ENCODE results near the gene SEPTIN5.

SEPTIN5 gene

GRCh38 chr22:19767427-19768341, 53.4 kb downstream of the SEPTIN5 start:
- H3K4me3 Mint-ChIP-seq = peak overlapping the region; percentile 28
- no peak overlapping the region for H3K27ac Mint-ChIP-seq
- H3K9me3 Mint-ChIP-seq = no peaks in the 10 kb centered on the region
- peaks cover 77% of the 10 kb centered on the region for H3K27me3 Mint-ChIP-seq (ENCODE audit: low read depth)
- H3K36me3 Mint-ChIP-seq (ENCODE audit: low read depth) = no peaks in the 10 kb centered on the region
- H3K4me1 Mint-ChIP-seq (ENCODE audit: low read depth) = peaks cover 6% of the 10 kb centered on the region

- Mint-ChIP-seq H3K36me3 (ENCODE audit: low read depth) (no peaks in the 10 kb centered on the region), H3K4me1 (ENCODE audit: low read depth) (peaks cover 6% of the 10 kb centered on the region), H3K27me3 (ENCODE audit: low read depth) (peaks cover 67% of the 10 kb centered on the region), H3K9me3 (no peaks in the 10 kb centered on the region), H3K4me3 (no peak overlapping the region), H3K27ac (no peak overlapping the region)
Observed at GRCh38 chr22:19769393-19769715, 55.1 kb downstream of the SEPTIN5 start.

- Mint-ChIP-seq H3K4me3 (no peak overlapping the region), H3K27me3 (ENCODE audit: low read depth) (peaks cover 59% of the 10 kb centered on the region), H3K4me1 (ENCODE audit: low read depth) (peaks cover 4% of the 10 kb centered on the region), H3K36me3 (ENCODE audit: low read depth) (no peaks in the 10 kb centered on the region), H3K9me3 (no peaks in the 10 kb centered on the region), H3K27ac (no peak overlapping the region)
Observed at GRCh38 chr22:19770349-19771220, 56.3 kb downstream of the SEPTIN5 start.

- Mint-ChIP-seq H3K4me1 (ENCODE audit: low read depth) (peaks cover 5% of the 10 kb centered on the region), H3K4me3 (no peak overlapping the region), H3K27ac (no peak overlapping the region), H3K27me3 (ENCODE audit: low read depth) (peaks cover 53% of the 10 kb centered on the region), H3K36me3 (ENCODE audit: low read depth) (no peaks in the 10 kb centered on the region), H3K9me3 (no peaks in the 10 kb centered on the region)
Observed at GRCh38 chr22:19772422-19772672, 58.0 kb downstream of the SEPTIN5 start.

Data from T-helper 1 cell treated with Interleukin-12 subunit alpha and Interleukin-12 subunit beta and Interleukin-4 antibody, amounts not matched to agents 30 μg/mL and 1 μg/mL, for 36 hours (primary cell).